Dedifferentiated amniotic fluid mesenchymal stem cell (primary cell): ENCODE results near the gene LCE3B.

Experiments
- DNase-seq: peaks from one replicate; pipeline ENCODE4 v3.0.0-alpha.2; 2016; ENCODE audit errors: extremely low spot score

Gene LCE3B

DNA sequence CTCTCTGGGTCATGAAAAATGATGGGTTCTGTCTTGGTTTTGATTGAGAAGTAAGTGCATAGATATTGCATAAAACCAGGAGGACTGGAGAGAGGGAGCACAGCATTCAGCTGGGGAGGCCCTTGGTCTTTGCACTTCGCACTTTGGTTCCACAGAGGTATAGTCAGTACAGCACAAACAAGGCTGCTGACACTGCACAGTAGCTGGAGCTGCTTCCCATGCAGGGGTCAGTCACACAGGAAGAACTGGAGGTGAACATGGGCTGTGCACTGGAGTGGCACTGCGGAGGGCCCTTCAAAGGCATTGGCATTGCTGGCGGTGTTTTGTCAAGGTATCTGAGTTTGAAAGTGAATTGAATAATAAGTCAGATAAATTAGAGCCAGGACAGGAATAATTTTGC, 45.0 kb downstream of the LCE3B start:
- no peak for DNase-seq

DNA sequence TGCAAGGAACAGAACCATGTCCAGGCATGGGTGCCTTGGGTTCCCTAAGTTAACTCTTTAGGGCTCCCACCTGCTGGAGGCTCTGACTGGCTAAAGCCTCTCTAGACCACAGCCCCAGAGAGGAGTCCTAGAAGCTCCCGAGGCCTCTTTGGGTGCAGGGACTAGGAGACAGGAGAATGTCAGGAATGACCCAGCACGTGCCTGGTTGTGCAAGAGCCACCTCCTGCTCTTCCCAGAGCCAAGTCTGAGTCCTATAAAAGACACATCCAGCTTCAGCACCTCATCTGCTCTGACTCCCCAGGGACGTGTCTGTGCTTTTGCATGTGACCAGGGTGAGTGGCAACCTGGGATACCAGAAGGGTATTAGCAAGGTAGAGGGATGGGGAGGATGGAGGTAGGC, 49.5 kb downstream of the LCE3B start, which contains the start of gene LCE2D:
Gene LCE2D, plus strand, starts transcription at position 283 of the 400 bp plus-strand sequence. CDS start 726 bp downstream, outside the sequence.
- DNase-seq: no peak
